Stimulated activated CD4-positive, alpha-beta T cell treated with anti-CD3 and anti-CD28 coated beads, Interleukin-2, amount 100 ng/mL, for 48 hours (primary cell): ENCODE results near the gene KNG1.
"Not testable (repeated sequence)": the region's sequence is repeated elsewhere in the genome, so short reads cannot be mapped to it uniquely, and the experiment has no call there.

ENCODE experiments used
- DNase-seq, 2 donors: peaks; one replicate each; pipeline ENCODE4 v3.0.0-alpha.2; 2020

KNG1 gene

DNA sequence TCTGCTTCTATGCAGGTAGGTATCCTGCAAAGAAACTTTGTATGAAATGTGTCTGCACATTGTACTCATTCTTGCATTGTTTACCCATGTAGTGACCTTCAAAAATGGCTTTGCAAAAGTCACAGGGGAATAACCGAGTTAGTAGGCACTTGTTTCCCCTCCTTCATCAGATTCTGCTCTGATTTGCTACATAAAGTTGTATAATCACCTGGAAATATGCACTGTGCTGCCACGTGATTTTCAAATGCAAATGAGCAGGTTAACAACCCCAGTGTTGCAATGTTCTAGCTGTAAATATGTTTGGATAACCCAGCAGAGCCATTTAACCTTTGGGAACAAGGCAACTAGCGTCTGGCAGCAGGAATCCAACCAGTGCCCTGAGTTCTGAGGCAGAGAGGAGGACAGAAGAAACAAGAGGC, at the start of gene KNG1:
KNG1 (plus strand) TSS at position 321 of the 419 bp plus-strand sequence. CDS start 184 bp downstream, outside the sequence.
- no peak for DNase-seq

DNA sequence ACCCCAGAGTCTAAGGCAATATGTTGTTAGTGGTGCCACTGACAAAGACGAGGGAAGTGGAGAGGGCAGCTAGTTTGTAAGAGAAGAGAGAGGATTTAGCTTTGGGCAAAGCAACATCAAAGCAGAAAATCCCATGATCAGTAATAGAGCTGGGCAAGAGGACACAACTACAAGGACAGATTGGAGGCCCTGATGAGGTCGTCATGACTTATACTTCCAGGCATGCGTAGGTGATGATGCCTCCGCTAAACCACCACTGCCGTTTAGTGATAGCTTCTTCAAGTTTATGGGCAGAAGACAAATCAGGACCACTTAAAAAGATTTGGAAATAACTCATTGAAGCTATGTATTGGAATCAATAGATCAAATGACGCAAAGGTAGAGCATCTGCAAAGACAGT, 48.7 kb upstream of the KNG1 start:
- DNase-seq: no peak

DNA sequence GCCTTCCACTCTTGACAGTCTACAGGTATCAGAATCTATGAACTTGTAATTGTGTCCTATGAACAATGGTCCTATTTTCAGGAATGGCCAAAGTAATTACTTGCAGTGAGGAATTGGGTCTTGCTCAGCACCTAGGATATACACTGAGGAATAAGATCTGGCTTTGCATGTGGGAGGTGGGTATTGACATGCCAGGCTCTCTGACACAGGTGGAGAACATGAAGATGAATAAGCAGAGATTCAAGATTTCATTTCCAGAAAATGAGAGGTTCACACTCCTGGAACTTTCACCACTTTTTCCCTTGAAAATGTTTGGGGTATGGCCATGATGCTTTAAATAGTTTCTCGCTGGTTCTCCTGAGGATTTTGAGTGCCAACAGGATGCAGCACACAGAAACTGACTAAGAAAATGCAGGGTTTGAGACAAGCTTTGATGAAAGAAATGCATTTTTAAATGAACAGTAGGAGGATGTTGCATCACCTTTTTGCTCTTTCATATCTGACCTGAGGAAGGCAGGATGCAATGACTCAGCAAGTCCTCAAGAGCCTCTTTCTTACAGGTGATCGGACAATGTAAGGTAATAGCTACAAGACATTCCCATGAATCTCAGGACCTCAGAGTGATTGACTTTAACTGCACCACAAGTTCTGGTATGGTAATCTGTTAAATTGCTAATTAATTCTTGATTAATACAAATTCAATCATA, 47.6 kb upstream of the KNG1 start:
- no peak for DNase-seq

DNA sequence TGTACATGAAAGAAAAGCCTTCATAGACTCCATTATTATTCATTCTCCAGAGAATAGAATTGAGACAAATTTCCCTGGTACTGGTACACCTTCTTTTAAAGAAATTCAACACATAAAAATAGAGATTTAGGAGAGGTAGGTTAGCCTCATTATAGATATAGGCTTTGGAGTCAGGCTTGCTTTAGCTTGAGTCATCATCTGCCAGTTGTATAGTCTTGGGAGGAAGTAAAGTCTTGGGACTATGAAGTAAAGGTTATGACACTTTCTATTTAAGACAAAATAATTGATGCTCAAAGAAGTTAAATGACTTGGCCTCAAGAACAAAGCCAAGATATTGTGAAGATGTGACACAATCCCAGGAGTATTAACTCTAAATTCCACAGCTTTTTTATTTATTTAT, 47.0 kb upstream of the KNG1 start:
- DNase-seq: no peak

DNA sequence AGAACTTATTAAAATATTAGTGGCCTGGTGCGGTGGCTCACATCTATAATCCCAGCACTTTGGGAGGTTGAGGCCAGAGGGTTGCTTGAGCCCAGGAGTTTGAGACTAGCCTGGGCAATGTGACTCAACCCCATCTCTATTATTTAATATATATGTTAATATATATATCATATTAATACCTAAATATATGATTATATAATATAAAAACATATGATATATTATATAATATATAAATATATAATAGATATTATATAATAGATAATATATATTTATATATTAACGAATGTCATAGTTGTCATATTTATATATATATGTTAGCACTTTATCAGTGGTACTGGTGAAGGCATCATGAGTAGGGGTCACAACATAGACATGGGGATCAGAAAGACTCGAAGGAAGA, 46.1 kb upstream of the KNG1 start:
- DNase-seq: no peak

DNA sequence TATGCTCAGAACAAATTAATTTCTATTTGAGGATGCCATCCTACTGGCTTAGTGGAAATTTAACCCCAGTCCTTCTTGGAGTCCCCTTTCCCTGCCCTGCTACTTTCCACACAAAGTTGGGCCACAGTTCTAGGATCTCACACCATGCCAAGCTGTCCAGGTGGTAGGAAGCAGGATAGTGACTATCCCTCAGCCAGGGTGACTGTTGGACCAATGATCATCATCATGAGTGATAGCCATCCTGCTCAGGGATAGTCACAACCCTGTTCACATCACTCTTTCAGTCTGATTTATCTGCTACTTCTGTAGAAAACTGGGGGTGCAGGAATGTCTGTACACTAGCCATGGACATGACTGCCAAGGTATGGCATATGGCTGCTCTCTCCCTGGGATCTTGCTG, 38.6 kb upstream of the KNG1 start:
- DNase-seq: no peak

DNA sequence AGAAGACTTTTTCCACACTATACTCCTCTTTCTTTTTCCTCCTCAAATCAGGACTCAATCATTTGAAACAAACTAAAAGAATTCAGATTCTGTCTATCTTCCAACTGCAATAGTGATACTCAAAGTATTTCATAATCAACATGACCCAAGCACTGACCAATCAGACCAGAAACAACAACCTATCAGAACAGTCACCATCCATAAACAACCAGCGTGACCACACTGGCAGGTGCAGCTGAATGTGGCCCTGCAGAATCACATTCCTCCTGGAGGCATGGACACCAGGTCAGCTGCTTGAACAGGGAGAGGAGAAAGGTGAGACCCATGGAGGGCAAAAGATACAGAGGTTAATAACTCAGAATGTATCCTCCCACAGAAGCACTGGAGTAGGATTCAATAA, 38.0 kb upstream of the KNG1 start:
- no peak for DNase-seq

DNA sequence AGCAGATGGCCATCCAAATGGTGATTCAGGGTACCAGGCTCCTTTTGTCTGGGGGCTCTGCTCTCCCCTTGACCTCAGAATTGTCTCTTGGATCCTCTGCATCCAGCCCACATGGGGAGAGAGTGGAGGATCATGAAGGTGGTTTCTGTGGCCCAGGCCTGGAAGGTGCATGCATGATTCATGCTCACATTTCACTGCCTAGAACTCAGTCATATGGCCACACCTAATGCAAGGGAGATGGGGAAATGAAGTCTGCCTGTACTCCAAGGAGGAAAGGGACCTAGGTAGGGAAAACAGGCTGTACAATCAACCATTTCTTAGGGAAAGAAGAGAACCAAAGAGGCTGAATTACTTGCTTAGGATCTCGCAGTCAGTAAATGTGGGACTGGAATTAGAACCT, 36.3 kb upstream of the KNG1 start:
- DNase-seq: no peak

DNA sequence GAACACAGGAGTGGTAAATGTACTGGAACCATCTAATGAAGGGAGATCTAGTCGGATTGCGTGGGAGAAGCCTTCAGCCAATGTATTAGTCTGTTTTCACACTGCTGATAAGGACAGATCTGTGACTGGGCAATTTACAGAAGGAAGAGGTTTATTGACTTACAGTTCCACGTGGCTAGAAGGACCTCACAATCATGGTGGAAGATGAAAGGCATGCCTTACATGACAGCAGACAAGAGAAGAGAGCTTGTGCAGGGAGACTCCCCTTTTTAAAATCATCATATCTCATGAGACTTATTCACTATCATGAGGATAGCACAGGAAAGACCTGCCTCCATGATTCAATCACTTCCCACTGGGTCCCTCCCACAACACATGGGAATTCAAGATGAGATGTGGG, 34.3 kb upstream of the KNG1 start:
- DNase-seq: no peak

DNA sequence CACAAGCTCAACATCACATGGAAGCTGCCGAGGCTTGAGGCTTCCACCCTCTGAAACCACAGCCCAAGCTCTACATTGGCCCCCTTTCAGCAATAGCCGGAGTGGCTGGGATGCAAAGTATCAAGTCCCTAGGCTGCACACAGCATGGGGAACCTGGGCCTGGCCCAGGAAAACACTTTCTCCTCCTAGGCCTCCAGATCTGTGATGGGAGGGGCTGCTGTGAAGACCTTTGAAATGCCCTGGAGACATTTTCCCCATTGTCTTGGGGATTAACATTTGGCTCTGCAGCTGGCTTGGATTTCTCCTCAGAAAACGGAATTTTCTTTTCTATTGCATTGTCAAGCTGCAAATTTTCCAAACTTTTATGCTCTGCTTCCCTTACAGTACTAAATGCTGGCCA, 33.2 kb upstream of the KNG1 start:
- no peak for DNase-seq

DNA sequence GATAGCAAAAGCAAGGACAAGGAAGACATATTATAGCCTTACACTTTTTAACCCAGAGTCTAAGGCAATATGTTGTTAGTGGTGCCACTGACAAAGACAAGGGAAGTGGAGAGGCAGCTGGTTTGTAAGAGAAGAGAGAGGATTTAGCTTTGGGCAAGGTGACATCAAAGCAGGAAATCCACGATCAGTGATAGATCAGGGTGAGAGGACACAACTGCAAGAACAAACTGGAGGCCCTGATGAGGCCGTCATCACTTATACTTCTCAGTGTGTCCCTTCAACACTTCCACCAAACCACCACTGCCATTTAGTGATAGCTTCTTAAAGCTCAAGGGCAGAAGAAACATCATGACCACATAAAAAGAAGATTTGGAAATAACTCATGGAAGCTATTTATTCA, 30.7 kb upstream of the KNG1 start:
- DNase-seq: not testable (repeated sequence)

DNA sequence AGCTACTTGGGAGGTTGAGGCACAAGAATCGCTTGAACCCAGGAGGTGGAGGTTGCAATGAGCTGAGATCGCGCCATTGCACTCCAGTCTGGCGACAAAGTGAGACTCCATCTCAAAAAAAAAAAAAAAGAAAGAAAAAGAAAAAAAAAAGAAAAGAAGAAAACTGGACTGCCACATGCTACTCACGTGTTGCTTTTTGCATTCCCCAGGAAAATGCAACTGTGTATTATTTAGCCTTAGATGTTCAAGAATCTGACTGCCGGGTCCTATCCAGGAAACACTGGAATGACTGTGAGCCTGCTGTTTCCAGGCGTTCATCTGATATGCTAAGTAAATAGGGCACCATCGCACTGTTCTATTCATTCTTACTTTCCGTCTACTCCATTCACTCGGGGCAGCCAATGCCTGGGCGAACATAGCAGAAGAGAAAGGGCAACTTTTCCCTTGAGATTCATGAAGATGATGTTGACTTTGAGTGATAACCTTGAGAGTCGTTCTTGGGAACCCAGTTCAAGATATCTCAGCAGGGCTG, 30.0 kb upstream of the KNG1 start:
- no peak for DNase-seq

DNA sequence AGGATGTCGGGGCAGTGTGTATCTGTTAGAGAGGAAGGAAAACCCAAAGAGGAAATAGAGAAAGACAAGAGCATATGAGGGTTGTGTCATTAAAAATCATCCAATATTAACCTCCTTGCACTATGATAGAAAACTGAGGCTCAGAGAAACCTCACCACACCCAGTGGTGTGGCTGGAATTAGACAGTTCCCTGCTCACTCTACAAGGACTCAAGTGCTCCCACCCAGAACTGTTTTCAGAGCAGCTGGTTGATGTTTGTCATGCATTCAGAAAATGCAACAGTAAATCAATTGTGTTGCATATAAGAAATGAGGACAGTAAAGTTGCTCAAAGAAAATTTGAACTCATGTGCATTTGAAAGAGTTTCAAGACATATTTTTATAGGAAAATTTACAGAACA, 26.9 kb upstream of the KNG1 start:
- DNase-seq: not testable (repeated sequence)

DNA sequence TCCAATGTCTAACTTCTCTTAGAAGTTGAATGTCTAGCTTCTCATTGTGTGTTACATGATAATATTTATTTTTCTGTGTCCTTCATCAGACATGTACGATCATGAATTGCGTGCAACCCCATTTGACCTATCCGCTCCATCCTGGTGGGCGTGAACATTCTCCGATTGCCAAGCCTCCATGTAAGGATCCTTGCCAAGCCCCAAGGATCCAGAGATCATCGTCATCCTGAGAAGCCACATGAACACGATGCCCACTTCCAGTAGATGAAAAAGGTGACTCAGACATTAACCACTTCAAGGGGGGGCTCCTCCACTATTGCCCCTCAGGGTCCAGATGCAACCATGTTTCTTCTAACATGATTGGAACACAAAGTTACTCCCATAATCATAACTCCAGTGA, 25.5 kb upstream of the KNG1 start:
- no peak for DNase-seq

DNA sequence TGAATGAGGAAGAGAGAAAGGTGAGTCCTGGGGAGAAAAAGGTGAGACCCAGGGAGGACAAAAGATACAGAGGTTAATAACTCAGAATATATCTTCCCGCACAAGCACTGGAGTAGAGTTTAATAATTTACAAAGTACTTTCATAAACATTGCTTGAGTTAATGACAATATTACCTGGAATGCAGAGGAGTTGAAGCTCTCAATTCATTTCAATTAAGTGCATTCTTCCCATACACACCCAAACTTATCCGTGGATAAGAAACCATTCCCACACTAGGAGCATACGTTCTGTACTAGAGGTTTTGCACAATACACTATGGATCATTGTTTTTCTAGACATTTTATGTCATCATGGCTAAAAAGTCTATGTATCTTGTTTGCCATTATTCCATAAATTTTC, 23.3 kb upstream of the KNG1 start:
- no peak for DNase-seq

DNA sequence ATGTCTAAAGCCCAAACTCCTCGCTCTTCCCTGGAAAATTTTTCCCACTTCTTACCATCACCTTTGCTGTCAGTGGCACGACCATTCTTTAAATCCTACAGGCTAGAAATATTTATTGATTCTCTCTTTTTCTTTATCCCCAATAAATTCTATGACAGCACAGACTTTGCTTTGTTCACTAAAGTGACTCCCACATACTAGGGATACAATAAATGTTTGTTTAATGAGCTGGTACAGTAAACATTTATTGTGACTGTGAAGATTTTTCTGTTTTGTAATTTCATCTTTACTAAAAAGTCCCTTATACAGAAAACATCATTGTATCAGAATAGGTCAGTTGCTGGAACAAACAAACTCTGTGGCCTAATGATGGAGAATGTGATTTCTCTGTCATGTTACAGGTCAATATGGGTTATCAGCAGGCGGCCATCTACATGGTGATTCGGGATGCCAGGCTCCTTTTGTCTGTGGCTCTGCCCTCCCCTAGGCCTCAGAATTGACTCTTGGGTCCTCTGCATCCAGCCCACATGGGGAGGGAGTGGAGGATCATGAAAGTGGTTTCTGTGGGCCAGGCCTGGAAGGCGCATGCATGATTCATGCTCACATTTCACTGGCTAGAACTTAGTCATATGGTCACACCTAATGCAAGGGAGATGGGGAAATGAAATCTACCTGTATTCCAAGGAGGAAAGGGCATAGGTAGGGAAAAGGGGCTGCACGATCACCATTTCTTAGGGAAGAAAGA, 22.7 kb upstream of the KNG1 start:
- no peak for DNase-seq

DNA sequence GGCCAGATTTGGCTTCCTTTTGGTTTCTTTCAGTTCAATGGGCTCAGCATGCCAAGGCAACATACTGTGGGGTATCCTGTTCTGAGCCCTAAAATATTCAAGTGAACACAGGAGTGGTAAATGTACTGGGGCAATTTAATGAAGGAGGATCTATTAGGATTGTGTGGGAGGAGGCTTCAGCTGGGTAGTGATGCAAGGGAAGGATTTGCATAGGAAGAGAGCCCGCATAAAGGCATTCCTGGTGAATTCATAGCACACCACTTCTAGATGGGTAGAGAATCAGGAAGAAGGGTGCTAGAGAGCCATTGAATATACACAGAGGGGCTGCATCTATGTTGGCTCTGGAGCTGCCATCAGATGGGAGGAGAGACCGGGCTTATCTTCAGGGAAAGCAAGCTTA, 20.6 kb upstream of the KNG1 start:
- DNase-seq: no peak

DNA sequence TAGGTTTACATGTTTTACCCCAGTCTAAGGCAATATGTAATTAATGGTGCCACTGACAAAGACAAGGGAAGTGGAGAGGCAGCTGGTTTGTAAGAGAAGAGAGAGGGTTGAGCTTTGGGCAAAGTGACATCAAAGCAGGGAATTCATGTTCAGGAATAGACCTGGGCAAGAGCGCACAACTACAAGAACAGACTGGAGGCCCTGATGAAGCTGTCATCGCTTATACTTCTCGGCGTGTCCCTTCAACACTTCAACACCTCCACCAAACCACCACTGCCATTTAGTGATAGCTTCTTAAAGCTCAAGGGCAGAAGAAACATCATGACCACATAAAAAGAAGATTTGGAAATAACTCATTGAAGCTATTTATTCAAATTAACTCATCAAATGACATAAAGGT, 19.6 kb upstream of the KNG1 start:
- no peak for DNase-seq

DNA sequence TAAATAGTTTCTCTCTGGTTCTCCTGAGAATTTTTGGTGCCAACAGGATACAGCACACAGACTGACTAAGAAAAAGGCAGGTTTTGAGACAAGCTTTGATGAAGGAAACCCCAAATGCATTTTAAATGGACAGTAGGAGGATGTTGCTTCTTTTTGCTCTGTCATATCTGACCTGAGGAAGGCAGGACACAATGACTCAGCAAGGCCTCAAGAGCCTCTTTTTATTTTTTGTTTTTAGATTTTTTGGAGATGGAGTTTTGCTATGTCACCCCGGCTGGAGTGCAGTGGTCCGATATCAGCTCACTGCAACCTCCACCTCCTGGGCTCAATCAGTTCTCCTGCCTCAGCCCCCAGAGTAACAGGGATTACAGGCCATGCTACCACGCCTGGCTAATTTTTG, 16.9 kb upstream of the KNG1 start:
- DNase-seq: no peak

DNA sequence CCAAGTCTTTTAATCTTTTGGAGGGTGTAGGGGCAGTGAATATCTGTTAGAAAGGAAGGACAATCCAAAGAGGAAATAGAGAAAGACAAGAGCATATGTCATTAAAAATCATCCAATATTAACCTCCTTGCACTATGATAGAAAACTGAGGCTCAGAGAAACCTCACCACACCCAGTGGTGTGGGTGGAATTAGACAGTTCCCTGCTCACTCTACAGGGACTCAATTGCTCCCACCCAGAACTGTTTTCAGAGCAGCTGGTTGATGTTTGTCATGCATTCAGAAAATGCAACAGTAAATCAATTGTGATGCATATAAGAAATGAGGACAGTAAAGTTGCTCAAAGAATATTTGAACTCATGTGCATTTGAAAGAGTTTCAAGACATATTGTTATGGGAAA, 14.7 kb upstream of the KNG1 start:
- DNase-seq: not testable (repeated sequence)

DNA sequence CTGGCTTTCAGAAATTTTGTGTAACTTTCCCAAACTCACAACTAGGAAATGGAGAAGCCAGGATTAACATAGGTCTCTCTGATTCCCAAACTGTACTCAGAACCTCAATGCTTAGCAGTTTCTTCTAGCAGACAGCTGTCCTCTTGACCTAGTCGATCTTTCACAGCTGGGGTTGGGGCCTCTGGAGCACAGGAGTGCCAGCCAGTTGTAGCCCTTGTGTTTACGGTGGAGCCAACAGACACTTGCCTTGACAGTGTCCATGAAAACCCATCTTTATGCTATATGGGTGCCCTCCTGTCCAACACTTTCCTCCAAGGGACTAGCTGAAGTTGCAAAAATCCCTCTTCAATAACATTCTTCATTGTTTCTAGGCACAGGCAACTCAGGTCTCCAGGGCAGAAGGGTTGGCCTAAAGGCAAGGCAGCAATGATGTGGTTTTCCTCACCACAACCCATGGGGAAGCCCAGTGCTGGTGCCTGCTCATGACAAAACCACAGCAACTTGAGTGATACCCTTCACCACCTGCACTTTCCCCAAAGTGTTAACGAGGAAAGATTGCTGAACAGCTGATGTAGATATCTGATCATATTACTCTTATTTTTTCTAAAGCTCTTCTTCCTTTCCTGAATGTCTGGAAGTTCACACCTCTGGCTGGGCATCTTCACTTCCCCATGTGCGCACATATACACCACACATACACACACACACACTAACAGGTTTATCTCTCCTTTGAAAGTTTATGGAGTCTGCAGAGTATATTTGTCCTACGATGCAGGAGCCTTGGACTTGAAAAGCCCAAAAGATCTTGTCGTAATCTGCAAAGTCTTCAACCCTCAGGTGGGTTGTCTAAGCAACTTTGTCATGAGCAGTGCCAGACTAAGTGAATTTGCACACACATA, 11.0 kb upstream of the KNG1 start:
- DNase-seq: peak; percentile 23 to 29

DNA sequence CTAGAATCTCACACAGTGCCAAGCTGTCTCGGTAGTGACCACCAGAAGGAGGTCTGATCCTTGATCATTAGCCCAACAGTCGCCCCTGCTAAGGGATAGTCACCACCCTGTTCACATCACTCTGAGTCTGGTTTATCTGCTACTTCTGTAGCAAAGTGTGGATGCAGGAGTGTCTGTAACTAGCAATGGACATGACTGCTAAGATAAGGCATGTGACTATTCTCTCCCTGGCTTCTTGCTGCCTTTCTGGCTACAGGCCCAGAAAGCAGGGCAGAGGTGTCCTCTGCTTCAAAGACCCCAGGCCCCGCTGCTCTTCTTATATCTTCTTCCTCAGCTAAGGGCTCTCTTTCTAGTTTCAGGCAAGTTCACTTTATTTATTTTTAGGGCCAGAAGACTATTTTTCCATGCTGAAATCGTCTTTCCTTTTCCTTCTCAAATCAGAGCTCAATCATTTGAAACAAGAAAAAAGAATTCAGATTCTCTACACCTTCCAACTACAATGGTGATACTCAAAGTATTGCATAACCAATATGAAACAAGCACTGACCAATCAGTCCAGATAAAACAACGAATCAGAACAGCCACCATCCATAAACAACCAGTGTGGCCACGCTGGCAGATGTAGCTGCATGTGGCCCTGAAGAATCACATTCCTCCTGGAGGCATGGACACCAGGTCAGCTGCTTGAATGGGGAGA, 8.0 kb upstream of the KNG1 start:
- DNase-seq: no peak

DNA sequence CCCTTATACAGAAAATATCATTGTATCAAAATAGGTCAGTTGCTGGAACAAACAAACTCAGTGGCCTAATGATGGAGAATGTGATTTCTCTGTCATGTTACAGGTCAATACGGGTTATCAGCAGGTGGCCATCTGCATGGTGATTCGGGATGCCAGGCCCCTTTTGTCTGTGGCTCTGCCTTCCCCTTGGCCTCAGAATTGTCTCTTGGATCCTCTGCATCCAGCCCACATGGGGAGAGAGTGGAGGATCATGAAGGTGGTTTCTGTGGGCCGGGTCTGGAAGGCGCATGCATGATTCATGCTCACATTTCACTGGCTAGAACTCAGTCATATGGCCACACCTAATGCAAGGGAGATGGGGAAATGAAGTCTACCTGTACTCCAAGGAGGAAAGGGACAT, 6.5 kb upstream of the KNG1 start:
- DNase-seq: not testable (repeated sequence)
